K562 (cell line): ENCODE results near the gene TBC1D10A.
A peak's percentile ranks its signal among the peaks of the same experiment; 100 is the strongest.

Experiments used
- FOXA1 ChIP-seq: fragments of 450-650 bp; IDR thresholded peaks from 2 replicates; pipeline ENCODE4 v1.6.1; 2016; ENCODE audit warnings: mild to moderate bottlenecking, borderline replicate concordance
- NRF1 ChIP-seq, 2 experiments: fragments of 450-650 bp; IDR thresholded peaks in 1 of 2; conservative IDR thresholded peaks in 1 of 2; 2 replicates each; pipeline ENCODE4 v1.6.1; 2014; ENCODE audit warnings: mild to moderate bottlenecking in 2 of 2
- SETDB1 ChIP-seq: IDR thresholded peaks from one replicate; pipeline ENCODE4 v1.6.1; 2012; ENCODE audit warnings: low read length, control low read depth, inconsistent platforms
- ZNF174 ChIP-seq: fragments of 250-450 bp; sonication (Bioruptor Pico); IDR thresholded peaks from 2 replicates; pipeline ENCODE4 v1.4.0; 2020; ENCODE audit warnings: mild to moderate bottlenecking
- ZNF79 ChIP-seq: fragments of 250-450 bp; sonication (Bioruptor Pico); IDR thresholded peaks from 2 replicates; pipeline ENCODE4 v1.4.0; 2020; ENCODE audit warnings: low read depth, mild to moderate bottlenecking, moderate library complexity
- TF ChIP-seq, protein P1 (sequence below): fragments of 450-650 bp; IDR thresholded peaks from 2 replicates; pipeline ENCODE4 v1.7.0; 2016; ENCODE audit warnings: borderline replicate concordance
- TF ChIP-seq, protein P2 (sequence below), 3 experiments: IDR thresholded peaks in 2 of 3; conservative IDR thresholded peaks in 1 of 3; 2 replicates each; pipeline ENCODE4 v1.5.1; 2011 to 2012; ENCODE audit warnings: low read length in 3 of 3, mild to moderate bottlenecking in 3 of 3, control low read depth in 2 of 3, improper control_type of control experiment in 1 of 3, inconsistent platforms in 1 of 3, low read depth in 1 of 3, mixed read lengths in 1 of 3, moderate library complexity in 1 of 3; ENCODE audit not compliant: insufficient read depth in 2 of 3

DNA sequence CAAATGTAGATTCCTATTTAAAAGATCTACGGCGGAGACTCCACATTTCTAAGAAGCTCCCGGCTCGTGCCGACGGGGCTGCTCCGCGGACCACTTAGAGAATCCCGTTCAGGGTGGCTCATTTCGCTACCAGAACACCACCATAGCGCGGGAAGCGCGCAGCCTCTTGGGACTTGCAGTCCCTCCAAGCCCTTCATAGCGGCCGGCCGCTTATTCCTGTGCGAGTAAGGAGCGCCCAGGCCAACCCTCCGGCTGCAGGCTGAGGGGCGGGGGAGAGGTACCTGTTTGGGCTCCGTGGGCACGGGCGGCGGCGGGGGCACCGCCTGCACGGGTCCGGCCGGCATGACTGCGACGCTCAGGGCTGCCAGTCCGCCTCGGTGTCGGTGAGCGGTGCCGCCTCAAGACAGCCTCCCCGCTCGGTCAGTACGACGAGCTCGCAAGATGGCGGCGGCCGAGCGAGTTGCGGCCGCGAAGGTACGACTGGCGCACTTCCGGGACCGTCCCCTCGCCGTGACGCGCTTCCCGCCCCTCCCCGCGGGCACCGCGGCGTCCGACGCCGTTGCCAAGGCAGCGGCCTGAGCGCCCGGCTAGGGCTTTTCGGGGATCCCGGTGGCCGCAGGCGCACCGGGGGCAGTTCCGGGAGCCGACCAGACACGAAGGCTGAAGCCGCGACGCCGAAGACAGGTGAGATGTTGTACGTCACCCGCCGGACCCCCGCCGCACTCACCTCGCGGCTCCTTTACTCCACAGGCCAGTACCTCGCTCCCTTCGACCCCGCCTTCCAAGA, 29.9 kb upstream of the TBC1D10A start, which contains the start of the genes CCDC157 and SF3A1:
- TF ChIP-seq ZNF174, result no peak
- TF ChIP-seq ZNF79, result no peak
- TF ChIP-seq NRF1 (conservative IDR thresholded peaks at IDR 0.05 in 1 of 2, IDR thresholded peaks at IDR 0.05 in 1 of 2), result peak; percentile 50 to 64
- TF ChIP-seq, protein P1, sequence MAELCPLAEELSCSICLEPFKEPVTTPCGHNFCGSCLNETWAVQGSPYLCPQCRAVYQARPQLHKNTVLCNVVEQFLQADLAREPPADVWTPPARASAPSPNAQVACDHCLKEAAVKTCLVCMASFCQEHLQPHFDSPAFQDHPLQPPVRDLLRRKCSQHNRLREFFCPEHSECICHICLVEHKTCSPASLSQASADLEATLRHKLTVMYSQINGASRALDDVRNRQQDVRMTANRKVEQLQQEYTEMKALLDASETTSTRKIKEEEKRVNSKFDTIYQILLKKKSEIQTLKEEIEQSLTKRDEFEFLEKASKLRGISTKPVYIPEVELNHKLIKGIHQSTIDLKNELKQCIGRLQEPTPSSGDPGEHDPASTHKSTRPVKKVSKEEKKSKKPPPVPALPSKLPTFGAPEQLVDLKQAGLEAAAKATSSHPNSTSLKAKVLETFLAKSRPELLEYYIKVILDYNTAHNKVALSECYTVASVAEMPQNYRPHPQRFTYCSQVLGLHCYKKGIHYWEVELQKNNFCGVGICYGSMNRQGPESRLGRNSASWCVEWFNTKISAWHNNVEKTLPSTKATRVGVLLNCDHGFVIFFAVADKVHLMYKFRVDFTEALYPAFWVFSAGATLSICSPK, result no peak
- TF ChIP-seq FOXA1, result no peak
- TF ChIP-seq SETDB1, result no peak
- TF ChIP-seq, protein P2, sequence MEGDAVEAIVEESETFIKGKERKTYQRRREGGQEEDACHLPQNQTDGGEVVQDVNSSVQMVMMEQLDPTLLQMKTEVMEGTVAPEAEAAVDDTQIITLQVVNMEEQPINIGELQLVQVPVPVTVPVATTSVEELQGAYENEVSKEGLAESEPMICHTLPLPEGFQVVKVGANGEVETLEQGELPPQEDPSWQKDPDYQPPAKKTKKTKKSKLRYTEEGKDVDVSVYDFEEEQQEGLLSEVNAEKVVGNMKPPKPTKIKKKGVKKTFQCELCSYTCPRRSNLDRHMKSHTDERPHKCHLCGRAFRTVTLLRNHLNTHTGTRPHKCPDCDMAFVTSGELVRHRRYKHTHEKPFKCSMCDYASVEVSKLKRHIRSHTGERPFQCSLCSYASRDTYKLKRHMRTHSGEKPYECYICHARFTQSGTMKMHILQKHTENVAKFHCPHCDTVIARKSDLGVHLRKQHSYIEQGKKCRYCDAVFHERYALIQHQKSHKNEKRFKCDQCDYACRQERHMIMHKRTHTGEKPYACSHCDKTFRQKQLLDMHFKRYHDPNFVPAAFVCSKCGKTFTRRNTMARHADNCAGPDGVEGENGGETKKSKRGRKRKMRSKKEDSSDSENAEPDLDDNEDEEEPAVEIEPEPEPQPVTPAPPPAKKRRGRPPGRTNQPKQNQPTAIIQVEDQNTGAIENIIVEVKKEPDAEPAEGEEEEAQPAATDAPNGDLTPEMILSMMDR (IDR thresholded peaks at IDR 0.05 in 2 of 3, conservative IDR thresholded peaks at IDR 0.05 in 1 of 3; ENCODE audit: insufficient read depth in 2 of 3, low read depth in 1 of 3, low read length in 3 of 3), result no peak
